Measurements from ENCODE around the gene TENT5C.

TENT5C gene

DNA sequence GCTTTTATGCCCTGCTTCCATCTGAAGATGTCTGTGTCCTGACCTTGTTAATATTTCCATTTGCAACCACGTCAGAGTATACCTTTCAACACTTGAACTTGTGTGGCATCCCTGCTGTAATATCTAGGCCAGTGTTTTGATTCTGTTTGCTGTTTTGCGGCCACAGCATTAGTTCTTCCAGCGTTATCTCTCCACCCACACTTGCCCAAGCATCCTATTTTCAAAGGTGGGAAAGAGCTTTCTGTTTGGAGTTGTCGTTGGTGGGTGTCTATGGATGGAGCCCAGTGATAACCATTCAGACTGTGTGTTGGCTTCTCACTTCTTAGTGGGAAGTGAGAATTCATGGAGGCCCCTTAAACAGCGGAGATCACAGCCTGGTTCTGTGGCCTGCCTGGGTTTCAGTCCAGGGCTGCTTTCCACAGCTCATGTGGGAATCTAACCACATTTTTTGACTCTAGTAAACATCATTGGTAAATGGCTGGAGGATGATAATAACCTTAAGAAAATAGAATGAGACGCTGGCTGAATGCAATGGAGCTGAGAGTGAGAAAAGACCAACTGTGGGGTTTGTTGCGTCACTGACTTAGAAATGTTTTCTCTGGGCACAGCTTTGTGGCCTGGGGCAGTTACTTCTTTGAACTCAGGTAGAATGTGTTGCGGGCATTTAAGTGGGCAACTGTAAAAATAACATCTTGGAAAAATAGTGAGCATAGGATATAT, 7.6 kb downstream of the TENT5C start:
- no peak for DNase-seq (ENCODE audit: low read depth in 2 of 2)

DNA sequence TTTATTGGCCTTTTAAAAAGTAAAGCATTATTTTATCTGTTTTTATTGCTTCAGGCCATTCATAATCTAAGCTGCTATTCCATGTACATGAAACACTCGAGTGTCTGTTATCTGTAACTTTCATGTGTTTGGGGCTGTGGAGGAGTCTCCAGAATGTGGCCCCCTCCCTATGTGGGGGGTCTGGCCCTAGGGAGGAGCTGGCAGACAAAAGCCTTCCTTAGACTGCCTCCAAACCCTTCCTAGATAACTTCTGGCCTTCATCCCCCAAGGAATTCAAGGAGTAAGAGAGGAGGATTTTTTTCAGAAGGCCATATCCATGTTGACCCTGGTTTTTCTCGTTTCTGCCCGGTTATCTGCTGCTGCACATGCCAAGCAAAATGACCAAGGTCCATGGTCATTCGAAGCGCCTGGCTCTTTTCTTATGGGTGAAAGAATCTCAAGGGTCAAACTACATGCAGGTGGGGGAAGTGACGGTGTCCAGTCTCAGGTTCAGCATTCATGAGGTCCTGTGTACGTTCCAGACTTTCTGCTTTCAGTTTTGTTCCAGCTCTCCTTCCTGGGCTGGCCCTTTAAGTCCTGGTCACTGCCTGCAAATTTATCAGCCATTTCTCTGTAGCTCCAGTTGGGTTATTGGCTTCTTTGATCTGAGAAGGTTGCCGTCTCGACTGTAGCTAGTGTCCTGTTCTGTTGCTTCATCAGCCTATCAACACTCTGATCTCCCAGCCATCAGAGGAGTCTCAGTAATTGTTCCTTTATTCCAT, 8.3 kb downstream of the TENT5C start:
- DNase-seq (ENCODE audit: low read depth in 2 of 2): no peak

DNA sequence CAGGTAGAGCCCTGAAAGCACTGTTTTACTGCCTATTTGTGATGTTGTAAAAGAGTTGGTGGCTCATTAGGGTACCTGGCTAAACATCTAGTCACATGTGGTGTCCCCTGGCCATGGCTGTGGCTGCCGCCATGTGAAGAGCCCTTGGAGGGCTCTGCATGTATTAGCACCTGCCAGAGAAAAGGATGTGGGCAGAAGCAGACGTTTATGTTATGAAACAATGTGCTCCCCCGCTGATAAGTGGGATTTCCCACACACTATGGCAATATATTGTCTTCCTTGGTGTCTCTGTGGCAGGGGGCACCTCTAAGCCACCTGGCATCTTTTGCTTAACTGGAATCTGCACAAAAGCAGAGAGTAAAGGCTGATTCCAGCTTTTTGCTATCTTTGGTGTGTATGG, 9.6 kb downstream of the TENT5C start:
- no peak for DNase-seq (ENCODE audit: low read depth in 2 of 2)

DNA sequence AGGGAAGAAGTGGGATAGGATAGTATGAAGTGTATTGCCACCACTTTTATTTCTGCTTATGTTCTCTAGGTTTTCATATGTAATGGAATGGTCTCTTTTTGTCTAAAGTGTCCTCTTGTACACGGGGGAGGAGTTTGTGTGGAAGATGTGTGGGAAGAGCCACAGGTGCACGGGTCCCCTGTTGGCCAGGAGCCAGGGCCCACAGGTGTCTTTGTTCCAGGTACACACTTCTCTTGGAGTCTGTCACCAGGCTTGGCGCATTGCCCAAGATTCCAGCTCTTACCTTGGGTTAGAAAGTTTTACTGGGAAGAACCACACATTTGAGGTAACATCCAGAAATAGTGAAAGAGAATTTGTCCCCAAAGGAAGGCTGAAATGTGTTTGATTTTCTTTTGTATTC, 10.5 kb downstream of the TENT5C start:
- DNase-seq (ENCODE audit: low read depth in 2 of 2): no peak

DNA sequence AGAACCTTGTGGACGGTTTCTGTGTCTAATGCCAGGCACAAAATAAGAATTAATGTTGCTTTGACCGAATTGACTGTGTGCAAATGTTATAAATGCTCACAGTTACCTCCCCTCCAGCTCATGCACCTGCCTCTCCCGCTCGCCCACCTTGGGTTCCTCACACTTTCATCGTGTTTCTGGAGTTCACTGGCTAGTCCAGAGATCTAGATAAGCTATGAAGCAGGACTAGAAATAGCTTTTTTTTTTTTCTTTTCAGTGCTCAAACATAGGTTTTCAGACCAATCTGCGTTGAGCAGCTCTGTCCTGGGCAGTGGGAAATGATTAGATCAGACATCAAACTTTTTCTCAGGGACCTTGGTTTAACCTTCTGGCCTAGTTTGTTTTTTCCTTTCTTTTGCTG, 11.1 kb downstream of the TENT5C start:
- no peak for DNase-seq (ENCODE audit: low read depth in 2 of 2)

DNA sequence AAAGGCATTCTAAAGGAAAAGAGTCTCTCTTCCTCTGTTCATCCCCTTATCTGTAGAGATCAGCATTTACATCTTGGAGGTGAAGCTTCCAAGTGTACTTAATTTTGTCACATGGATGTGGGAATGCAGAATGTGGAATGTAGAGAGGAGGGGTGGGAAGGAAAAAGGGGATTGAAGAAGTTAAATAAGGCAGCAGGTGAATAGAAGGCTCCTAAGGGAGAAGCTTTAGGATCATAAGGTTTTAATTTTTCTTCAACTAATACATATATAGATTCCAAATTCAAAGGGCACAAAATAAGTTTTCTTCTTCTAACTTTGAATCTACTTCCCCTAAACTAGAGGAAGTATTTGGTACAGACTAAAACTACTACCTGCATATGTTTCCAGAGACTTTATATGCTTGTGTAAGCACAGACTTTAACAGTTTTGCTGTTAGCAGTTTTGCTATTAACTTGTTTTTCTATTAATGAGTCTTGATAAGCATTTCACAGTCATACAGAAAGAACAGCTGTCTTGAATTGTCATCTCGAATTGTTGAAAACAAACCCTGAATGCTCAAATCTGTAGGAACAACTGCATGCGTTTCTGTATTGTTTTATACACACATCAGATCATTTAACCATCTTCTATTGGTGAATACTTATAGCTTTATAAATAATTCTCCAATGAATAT, 12.7 kb downstream of the TENT5C start:
- no peak for DNase-seq (ENCODE audit: low read depth in 2 of 2)

DNA sequence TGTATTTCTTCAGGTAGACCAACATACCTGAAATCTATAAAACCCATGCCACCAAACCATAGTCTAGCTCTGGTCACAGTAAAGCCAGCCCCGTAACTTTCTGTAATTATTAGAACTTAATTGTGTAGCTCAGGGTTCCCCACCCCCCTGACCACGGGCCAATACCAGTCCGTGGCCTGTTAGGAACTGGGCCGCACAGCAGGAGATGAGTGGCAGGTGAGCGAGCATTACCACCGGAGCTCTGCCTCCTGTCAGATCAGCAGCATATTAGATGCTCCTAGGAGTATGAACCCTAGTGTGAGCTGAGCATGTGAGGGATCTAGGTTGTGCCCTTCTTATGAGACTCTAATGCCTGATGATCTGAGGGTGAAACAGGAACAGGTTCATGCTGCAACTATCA, 14.6 kb downstream of the TENT5C start:
- DNase-seq (ENCODE audit: low read depth in 2 of 2): no peak

DNA sequence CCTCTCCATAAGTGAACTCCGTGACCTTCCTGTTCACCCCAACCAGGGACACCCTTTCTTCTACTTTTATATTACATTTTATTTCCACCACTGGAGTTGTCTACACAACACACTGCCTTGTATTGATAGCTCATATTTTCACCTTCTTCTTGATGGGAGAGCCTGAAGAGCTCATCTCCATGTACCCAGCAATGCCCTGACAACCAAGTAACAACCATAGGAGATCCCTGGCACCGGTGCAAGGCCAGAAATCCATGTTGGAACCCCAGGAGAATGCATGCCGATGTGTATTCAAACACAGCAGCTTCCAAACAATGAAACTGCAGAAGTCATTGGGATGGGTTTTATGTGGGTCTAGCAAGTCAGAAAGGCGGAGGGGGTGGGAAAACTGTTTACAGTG, 15.5 kb downstream of the TENT5C start:
- no peak for DNase-seq (ENCODE audit: low read depth in 2 of 2)

DNA sequence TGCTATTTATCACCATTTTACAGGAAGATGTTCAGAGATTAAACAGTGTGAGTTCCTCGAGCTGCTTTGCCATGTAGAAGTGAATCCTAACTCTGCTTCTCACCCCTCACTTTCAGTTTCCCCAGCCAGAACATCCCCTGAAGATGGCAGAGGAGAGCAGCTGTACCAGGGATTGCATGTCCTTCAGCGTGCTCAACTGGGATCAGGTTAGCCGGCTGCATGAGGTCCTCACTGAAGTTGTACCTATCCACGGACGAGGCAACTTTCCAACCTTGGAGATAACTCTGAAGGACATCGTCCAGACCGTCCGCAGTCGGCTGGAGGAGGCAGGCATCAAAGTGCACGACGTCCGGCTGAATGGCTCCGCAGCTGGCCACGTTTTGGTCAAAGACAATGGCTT, 16.9 kb downstream of the TENT5C start:
- DNase-seq (ENCODE audit: low read depth in 2 of 2): no peak

DNA sequence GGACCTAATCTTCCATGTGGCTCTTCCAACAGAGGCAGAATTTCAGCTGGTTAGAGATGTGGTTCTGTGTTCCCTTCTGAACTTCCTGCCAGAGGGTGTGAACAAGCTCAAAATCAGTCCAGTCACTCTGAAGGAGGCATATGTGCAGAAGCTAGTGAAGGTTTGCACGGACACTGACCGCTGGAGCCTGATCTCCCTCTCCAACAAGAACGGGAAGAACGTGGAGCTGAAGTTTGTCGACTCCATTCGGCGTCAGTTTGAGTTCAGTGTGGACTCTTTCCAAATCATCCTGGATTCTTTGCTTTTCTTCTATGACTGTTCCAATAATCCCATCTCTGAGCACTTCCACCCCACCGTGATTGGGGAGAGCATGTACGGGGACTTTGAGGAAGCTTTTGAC, 17.3 kb downstream of the TENT5C start:
- no peak for DNase-seq (ENCODE audit: low read depth in 2 of 2)

DNA sequence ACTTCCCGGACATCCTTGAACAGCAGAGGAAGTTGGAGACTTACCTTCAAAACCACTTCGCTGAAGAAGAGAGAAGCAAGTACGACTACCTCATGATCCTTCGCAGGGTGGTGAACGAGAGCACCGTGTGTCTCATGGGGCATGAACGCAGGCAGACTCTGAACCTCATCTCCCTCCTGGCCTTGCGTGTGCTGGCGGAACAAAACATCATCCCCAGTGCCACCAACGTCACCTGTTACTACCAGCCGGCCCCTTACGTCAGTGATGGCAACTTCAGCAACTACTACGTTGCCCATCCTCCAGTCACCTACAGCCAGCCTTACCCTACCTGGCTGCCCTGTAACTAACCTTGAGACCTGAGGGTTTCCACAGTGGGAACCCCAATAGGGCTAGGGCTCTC, 17.9 kb downstream of the TENT5C start:
- DNase-seq (ENCODE audit: low read depth in 2 of 2): no peak

DNA sequence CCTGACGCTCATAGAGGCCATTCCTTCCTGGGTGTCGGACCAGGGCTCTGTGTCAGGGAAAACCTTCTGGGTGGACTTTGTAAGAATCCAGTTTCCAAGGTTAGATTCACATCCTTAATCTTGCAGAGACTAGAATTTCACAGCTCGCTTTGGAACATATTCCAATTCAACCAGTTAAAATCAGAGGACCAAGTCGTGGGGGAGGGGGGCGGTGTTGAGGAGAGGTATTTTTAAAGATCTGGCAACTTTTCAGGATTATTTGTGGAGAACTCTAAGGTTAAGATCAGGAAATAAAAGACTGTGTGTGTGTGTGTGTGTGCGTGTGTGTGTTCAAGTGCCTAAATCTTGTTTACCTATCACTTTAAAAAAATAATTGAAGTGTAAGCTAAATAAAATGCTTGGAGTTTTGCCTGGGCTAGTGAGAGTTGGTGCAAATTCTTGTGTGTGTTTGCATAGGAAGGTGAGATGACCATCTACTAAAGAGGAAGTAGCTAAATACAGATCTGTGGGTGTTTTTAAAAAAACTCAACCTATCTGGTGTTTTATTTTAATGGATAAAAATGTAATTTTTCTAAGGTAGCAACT, 21.8 kb downstream of the TENT5C start:
- DNase-seq (ENCODE audit: low read depth in 2 of 2): no peak

DNA sequence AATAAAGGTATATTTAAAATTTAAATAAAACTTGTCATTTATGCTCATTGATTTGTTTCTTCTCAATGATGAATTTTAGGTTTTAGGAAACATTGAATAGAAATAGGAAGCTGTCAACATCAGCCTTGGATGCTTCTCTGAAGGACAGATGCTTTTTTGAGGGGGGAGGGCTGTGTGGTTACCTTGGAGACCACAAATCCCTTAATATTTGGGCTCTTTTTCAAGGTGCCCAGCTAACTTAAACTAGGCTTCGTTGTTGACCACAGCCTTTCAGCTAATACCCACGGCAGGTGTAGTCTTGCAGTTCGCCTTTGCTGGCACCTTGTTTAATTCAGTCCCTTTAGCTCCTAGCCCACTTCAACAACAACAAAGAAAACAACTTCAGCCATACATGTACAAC, 22.5 kb downstream of the TENT5C start:
- no peak for DNase-seq (ENCODE audit: low read depth in 2 of 2)

DNA sequence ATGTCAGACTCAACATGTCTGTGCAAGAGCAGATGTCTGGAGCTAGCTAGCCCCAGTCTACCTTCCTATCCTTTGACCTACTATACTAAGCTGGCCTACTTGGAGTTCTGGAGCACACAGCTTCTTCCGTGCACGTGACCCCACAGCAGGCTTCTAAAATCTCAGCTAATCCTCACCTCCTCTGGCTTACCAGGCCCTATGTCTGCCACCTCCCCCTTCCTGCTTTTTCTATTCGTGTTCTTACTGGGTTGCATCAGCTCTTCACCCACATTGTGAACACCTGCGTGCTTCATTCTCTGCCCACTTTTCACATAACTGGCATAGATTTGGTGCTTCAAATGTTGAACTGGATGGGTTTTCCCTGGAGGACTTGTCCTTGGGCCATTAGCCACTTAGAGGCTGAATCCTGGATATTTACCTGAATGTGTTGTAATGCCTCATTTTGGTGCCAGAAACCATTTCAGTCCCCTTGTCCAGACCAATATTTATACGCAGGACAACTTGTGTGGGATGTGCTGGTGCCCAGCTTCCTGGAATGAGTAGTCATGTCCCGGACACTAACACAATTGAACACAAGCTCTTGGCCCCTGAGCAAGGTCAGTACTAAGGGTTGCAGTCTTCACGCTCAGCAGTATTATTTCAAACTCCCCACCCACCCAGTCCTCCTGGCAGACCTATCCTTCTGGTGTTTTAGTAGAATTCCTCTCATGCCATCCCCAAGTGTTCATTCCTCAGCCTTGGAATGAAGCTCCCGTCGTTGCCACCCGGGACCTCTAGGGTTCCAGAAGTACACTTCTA, 24.0 kb downstream of the TENT5C start:
- DNase-seq (ENCODE audit: low read depth in 2 of 2): no peak

DNA sequence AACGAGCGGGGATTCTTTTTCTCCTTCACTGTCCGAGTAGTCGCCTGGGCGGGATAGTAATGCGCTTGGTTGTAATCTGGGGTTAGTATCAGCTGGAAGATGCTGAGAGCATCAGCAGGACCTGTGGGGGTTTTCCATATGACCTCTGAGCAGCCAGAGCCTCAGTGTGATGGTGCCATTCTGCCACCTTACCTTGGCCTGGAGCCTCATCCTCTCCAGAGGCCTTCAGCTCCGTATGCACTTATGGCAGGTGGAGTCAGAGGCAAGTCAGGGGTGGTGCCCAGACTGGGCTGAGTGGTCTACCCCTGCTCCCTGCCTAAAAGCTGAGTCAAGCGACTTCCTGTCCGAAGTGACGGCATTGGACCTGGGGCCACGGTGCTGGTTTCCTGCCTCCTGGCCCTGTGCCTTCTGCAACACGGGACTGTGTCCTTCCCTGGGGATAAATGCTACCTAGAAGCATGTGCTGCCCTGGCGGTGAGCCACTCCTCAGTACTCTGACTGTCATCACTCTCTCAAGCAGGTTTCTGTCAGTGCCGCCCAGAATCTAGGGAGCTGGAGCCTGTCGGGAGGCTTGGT, 24.7 kb downstream of the TENT5C start:
- no peak for DNase-seq (ENCODE audit: low read depth in 2 of 2)

DNA sequence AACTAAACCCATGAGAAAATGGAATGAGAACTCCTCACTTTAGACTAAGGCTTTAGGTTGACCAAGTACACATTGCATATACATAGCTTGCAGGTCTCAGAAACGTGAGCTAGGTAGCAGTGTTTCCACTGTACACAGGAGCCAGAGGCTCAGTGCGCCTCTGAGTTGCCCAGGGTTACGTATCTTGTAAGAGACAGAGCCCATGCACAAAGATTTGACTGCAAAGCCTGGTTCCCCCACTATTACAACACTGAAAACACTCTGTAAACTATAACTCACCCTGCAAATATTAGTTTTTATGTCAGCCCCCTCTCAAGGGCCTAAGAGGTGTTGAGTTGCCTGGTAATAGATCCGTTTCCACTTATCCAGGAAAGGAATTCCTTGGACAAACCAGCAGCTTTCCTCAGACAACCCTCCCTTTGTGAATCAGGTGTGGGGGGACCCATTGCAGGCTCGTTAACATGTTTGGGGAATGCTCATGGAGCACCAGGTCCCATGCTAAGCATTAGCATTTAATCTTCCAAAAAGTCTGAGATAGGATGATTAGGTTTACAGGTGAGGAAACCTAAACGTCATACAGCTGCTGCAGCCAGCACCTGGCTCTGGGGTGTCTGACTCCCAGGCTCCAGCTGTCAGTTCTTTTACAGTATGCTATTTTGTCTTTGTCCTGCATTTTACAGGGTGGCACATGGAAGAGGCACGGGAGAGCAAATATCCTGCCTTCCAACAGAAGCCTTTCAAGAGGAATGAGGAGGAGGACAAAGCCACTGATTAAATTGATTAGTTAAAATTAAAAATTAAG, 25.7 kb downstream of the TENT5C start:
- DNase-seq (ENCODE audit: low read depth in 2 of 2): no peak

DNA sequence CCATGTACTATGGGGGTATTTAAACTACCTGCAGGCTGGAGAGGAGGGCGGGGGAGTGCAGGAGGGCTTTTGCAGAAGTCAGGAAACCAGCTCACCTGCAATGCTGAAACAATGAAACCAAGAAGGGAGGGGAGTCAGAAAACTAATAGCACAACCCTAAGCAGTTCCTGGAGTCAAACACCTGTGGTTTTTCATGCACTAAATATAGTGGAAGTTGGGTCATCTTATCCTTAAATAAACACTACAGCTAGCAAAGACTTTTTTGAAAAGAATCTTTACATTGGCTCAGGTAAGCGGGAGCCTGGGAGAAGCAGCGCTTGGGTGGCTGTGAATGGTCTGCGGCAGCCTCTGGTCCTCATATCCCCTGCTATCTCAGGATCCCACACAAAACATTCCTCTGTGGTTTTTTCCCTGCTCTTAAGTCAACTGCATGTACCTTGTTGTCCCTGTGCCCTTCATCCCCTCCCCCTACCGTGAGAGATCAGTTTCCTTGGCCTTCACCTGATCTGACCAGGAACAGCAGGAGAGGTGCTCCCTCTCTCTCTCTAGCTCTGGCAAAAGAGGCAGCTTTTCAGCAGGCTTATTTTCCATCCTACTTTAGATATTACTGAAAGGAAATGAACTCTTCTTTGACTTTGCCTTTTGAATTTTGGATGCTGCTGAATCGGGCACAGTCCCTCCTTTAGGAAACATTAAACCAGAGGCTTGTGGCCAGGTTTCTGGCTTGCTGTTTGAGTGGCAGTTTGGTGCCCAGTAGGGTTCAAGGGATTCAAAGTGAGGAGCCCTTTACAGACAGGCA, 26.6 kb downstream of the TENT5C start:
- DNase-seq (ENCODE audit: low read depth in 2 of 2): no peak

DNA sequence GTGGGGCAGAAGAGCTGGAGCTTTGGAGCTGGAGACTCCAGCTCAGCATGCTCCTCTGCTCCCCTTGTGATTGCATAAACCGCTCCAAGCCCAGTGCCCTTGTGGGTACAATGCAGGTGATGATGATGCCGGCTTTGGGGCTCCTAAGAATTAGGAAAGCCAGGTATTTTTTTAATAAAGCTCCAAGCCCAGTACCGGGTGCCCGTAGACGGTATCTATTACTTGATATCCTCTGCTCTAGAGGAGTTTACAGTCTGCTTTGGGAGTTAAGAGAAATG, 27.2 kb downstream of the TENT5C start:
- DNase-seq (ENCODE audit: low read depth in 2 of 2): no peak

DNA sequence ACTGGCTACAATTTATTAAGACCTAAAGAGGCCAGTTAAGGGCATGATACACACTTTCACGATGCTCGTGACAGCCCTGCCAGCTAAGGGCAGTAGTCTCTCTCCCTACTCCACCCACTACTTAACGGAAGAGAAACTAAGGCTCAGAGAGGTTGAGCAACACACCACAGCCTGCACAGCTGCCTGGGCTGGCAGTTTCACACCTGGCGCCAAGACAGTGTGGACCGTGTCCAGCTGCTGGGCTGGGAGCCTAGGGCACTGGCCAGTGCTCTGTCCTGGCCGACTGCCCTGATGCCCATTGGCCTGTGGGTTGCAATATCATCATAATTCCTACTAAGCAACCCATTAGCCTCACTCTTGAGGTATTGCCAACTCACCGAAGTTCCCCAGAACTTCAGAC, 27.6 kb downstream of the TENT5C start:
- no peak for DNase-seq (ENCODE audit: low read depth in 2 of 2)

DNA sequence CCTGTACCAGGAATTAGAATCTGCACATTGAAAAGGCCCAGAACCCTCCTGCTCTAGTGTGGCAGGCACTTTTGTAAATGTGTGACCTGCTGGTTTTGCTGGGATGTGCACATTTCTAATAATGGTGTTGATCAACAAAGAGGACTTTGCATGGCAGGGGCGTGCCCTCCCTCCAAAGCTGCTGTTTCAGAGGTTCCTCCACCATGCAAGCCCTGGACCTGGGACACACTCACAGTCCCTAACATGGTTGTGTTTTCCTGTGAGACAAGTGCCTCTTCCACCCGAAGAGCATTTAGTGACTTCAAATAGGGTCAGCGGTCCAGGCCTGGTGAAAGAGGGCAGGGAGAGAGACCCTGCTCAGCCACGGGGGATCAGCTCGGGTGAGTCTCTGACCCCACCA, 28.1 kb downstream of the TENT5C start:
- no peak for DNase-seq (ENCODE audit: low read depth in 2 of 2)

Data from fibroblast of skin of left quadriceps (primary cell).